H1 (cell line): ENCODE results near the gene HLA-DMB. TPM values are rescaled to one million over a fixed set of nuclear protein-coding genes. Genes with fewer than 3 reads are reported as not detected.
A peak's percentile ranks its signal among the peaks of the same experiment; 100 is the strongest.

Source experiments
- CTCF ChIA-PET: fragments of 300-600 bp; sonication (Branson Sonifier 250); formaldehyde crosslinking; loops from one replicate; lab custom pipeline; 2021; ENCODE audit not compliant: partially characterized antibody; lab: Charles Lee
- POLR2A ChIA-PET: fragments of 300-600 bp; sonication (Branson Sonifier 250); formaldehyde crosslinking; loops from one replicate; lab custom pipeline; 2021; ENCODE audit warnings: inconsistent platforms; ENCODE audit not compliant: partially characterized antibody; lab: Charles Lee
- DNase-seq, 2 experiments: peaks; one replicate each; pipeline versions ENCODE4 v3.0.0 to v3.0.0-alpha.2; 2010 to 2022; ENCODE audit warnings: low spot score in 2 of 2, low read depth in 1 of 2, mixed read lengths in 1 of 2
- FAIRE-seq: peaks from 2 replicates; lab custom pipeline; 2011; peaks lifted over from hg19 to GRCh38; lab: Jason Lieb, UNC
- H2AFZ ChIP-seq: 2 replicates; pipeline ENCODE4 v1.8.1; 2012; ENCODE audit warnings: low read length, inconsistent platforms
- H2AK5ac ChIP-seq: 2 replicates; pipeline ENCODE4 v1.6.1; 2013; ENCODE audit warnings: low read depth, low read length
- H2BK120ac ChIP-seq: replicated peaks from 2 replicates; pipeline ENCODE3; 2013; ENCODE audit warnings: low read depth, low read length, inconsistent platforms
- H2BK12ac ChIP-seq: 2 replicates; pipeline ENCODE4 v1.6.1; 2013; ENCODE audit warnings: low read depth, low read length
- H2BK15ac ChIP-seq: 2 replicates; pipeline ENCODE4 v1.6.1; 2013; ENCODE audit warnings: low read length
- H2BK20ac ChIP-seq: 2 replicates; pipeline ENCODE4 v1.6.1; 2013; ENCODE audit warnings: low read length
- H2BK5ac ChIP-seq: 2 replicates; pipeline ENCODE4 v1.6.1; 2013; ENCODE audit warnings: low read depth, low read length
- H3K14ac ChIP-seq: 2 replicates; pipeline ENCODE4 v1.6.1; 2013; ENCODE audit warnings: inconsistent platforms; ENCODE audit not compliant: insufficient read length
- H3K18ac ChIP-seq: 2 replicates; pipeline ENCODE4 v1.6.1; 2013; ENCODE audit warnings: low read length; ENCODE audit errors: extremely low read depth
- H3K23ac ChIP-seq: 2 replicates; pipeline ENCODE4 v1.6.1; 2013; ENCODE audit warnings: inconsistent platforms; ENCODE audit not compliant: insufficient read length
- H3K23me2 ChIP-seq: 2 replicates; pipeline ENCODE4 v1.6.1; 2013; ENCODE audit warnings: low read depth, low read length
- H3K27ac ChIP-seq: 2 replicates; pipeline ENCODE4 v1.6.1; 2011; ENCODE audit warnings: low read depth, low read length, inconsistent platforms
- H3K27me3 ChIP-seq, 4 experiments: replicated peaks in 1 of 4; 1 replicate in 1 of 4; 2 replicates in 3 of 4; pipeline versions ENCODE4 v1.6.1 to v1.8.1; 2011 to 2013; ENCODE audit warnings: low read length in 3 of 4, mild to moderate bottlenecking in 3 of 4, inconsistent platforms in 2 of 4, mixed read lengths in 2 of 4, moderate library complexity in 1 of 4; ENCODE audit not compliant: control insufficient read depth in 3 of 4, insufficient read depth in 3 of 4; ENCODE audit errors: extremely low read depth in 1 of 4
- H3K36me3 ChIP-seq, 4 experiments: 2 replicates each; pipeline versions ENCODE4 v1.6.1 to v1.8.1; 2011 to 2013; ENCODE audit warnings: mild to moderate bottlenecking in 4 of 4, low read length in 3 of 4, moderate library complexity in 2 of 4, control low read depth in 1 of 4, inconsistent platforms in 1 of 4; ENCODE audit not compliant: insufficient read depth in 4 of 4, control insufficient read depth in 2 of 4
- H3K4ac ChIP-seq: replicated peaks from 2 replicates; pipeline ENCODE3; 2013; ENCODE audit warnings: low read length, low read depth, mixed read lengths, inconsistent platforms; ENCODE audit not compliant: insufficient read length
- H3K4me1 ChIP-seq, 4 experiments: replicated peaks in 1 of 4; 1 replicate in 1 of 4; 2 replicates in 3 of 4; pipeline versions ENCODE4 v1.6.1 to v1.8.1; 2011 to 2013; ENCODE audit warnings: low read length in 3 of 4, inconsistent platforms in 2 of 4, mixed read lengths in 1 of 4; ENCODE audit not compliant: insufficient read depth in 4 of 4, control insufficient read depth in 3 of 4
- H3K4me2 ChIP-seq, 2 experiments: 2 replicates each; pipeline versions ENCODE4 v1.6.1 to v1.8.1; 2011 to 2013; ENCODE audit warnings: low read depth in 2 of 2, low read length in 2 of 2, control low read depth in 1 of 2, inconsistent platforms in 1 of 2, mild to moderate bottlenecking in 1 of 2; ENCODE audit not compliant: insufficient read depth in 1 of 2
- H3K4me3 ChIP-seq, 4 experiments: fragments of 200-600, 300-600 bp in 1 of 4; sonication (generic), shearing (Covaris generic), sonication (Bioruptor Twin) in 1 of 4; 2 replicates each; pipeline versions ENCODE4 v1.5.1 to v1.8.1; 2011 to 2016; ENCODE audit warnings: low read length in 4 of 4, low read depth in 3 of 4, control low read depth in 2 of 4, inconsistent platforms in 2 of 4, mild to moderate bottlenecking in 2 of 4, mixed read lengths in 1 of 4, moderate library complexity in 1 of 4; ENCODE audit not compliant: insufficient read depth in 2 of 4; ENCODE audit errors: extremely low read depth in 1 of 4
- H3K56ac ChIP-seq: replicated peaks from 2 replicates; pipeline ENCODE3; 2013; ENCODE audit warnings: low read depth, mild to moderate bottlenecking, mixed read lengths, low read length, inconsistent platforms; ENCODE audit not compliant: insufficient read length
- H3K79me1 ChIP-seq: 2 replicates; pipeline ENCODE4 v1.6.1; 2013; ENCODE audit warnings: low read depth, low read length, control low read depth
- H3K79me2 ChIP-seq, 2 experiments: 2 replicates each; pipeline versions ENCODE4 v1.6.1 to v1.8.1; 2012 to 2013; ENCODE audit warnings: low read length in 2 of 2, mild to moderate bottlenecking in 2 of 2, inconsistent platforms in 1 of 2; ENCODE audit not compliant: insufficient read depth in 2 of 2, control insufficient read depth in 1 of 2
- H3K9ac ChIP-seq, 4 experiments: replicated peaks in 1 of 4; 1 replicate in 1 of 4; 2 replicates in 3 of 4; pipeline versions ENCODE4 v1.6.1 to v1.8.1; 2011 to 2013; ENCODE audit warnings: low read depth in 3 of 4, low read length in 3 of 4, control low read depth in 2 of 4, mild to moderate bottlenecking in 2 of 4, moderate library complexity in 2 of 4, inconsistent platforms in 1 of 4; ENCODE audit errors: extremely low read depth in 1 of 4
- H3K9me3 ChIP-seq, 2 experiments: 2 replicates each; pipeline versions ENCODE4 v1.6.1 to v1.8.1; 2012 to 2013; ENCODE audit warnings: mild to moderate bottlenecking in 2 of 2, moderate library complexity in 2 of 2, control low read depth in 1 of 2, inconsistent platforms in 1 of 2, low read depth in 1 of 2, low read length in 1 of 2, mixed read lengths in 1 of 2; ENCODE audit not compliant: insufficient read depth in 2 of 2
- H4K20me1 ChIP-seq, 2 experiments: replicated peaks in 1 of 2; 2 replicates each; pipeline versions ENCODE3 to v1.8.1; 2011 to 2013; ENCODE audit warnings: inconsistent platforms in 2 of 2, low read length in 2 of 2, mild to moderate bottlenecking in 1 of 2; ENCODE audit not compliant: insufficient read depth in 2 of 2, control insufficient read depth in 1 of 2
- H4K5ac ChIP-seq: 2 replicates; pipeline ENCODE4 v1.6.1; 2013; ENCODE audit warnings: low read length, low read depth, mixed read lengths, inconsistent platforms; ENCODE audit not compliant: insufficient read length
- H4K8ac ChIP-seq: 2 replicates; pipeline ENCODE4 v1.8.0; 2013; ENCODE audit warnings: mild to moderate bottlenecking, moderate library complexity, low read length, inconsistent platforms; ENCODE audit not compliant: insufficient read depth; ENCODE audit errors: extremely low read depth
- H4K91ac ChIP-seq: replicated peaks from 2 replicates; pipeline ENCODE3; 2013; ENCODE audit warnings: low read length, mixed read lengths, inconsistent platforms; ENCODE audit not compliant: insufficient read length
- ASH2L ChIP-seq: fragments of 200-600, 300-600 bp; sonication (generic); IDR thresholded peaks from one replicate; pipeline ENCODE4 v1.7.1; 2017; ENCODE audit warnings: low read length
- CREB1 ChIP-seq: IDR thresholded peaks from 2 replicates; pipeline ENCODE4 v1.6.1; 2012; ENCODE audit warnings: inconsistent platforms
- CTCF ChIP-seq, 3 experiments: IDR thresholded peaks; 1 replicate in 2 of 3; 2 replicates in 1 of 3; pipeline versions ENCODE4 v1.5.1 to v1.6.1; 2011; ENCODE audit warnings: low read length in 3 of 3, mild to moderate bottlenecking in 3 of 3, inconsistent platforms in 2 of 3, low read depth in 1 of 3, moderate library complexity in 1 of 3; ENCODE audit not compliant: insufficient read depth in 1 of 3; ENCODE audit errors: control extremely low read depth in 1 of 3
- KDM4A ChIP-seq: IDR thresholded peaks from one replicate; pipeline ENCODE4 v1.7.1; 2012; ENCODE audit warnings: low read depth, mild to moderate bottlenecking, moderate library complexity, low read length, inconsistent platforms; ENCODE audit not compliant: severe bottlenecking
- KDM5A ChIP-seq: fragments of 200-600 bp; IDR thresholded peaks from 2 replicates; pipeline ENCODE4 v1.7.1; 2012; ENCODE audit warnings: mild to moderate bottlenecking, low read length, inconsistent platforms, mixed read lengths
- MAFK ChIP-seq: IDR thresholded peaks from 2 replicates; pipeline ENCODE4 v1.6.1; 2012; ENCODE audit warnings: low read depth, mild to moderate bottlenecking, improper control_type of control experiment, low read length
- TCF12 ChIP-seq: IDR thresholded peaks from 2 replicates; pipeline ENCODE4 v1.6.1; 2011; ENCODE audit warnings: low read depth, mild to moderate bottlenecking, low read length
- TEAD4 ChIP-seq: IDR thresholded peaks from 2 replicates; pipeline ENCODE4 v1.6.1; 2012; ENCODE audit warnings: low read depth, low read length, inconsistent platforms, mixed read lengths
- WGBS, 2 experiments: shearing (Covaris generic) in 1 of 2; methylation state at CpG; one replicate each; pipeline versions ENCODE4 v1.1.6 to v1.1.7; 2013 to 2015; ENCODE audit warnings: low lambda C conversion rate in 2 of 2, mixed read lengths in 2 of 2, inconsistent platforms in 1 of 2, low coverage in 1 of 2, missing lambda C conversion rate in 1 of 2; ENCODE audit not compliant: insufficient replicate concordance in 2 of 2, insufficient coverage in 1 of 2, insufficient read length in 1 of 2; ENCODE audit errors: extremely low coverage in 1 of 2, missing lambda C conversion rate in 1 of 2; 5-methylcytosine and 5-hydroxymethylcytosine counted together
- long read RNA-seq, 2 experiments: library from RNA in 1 of 2; library from capped mRNA in 1 of 2; stranded (forward); transcript quantifications; one replicate each; pipeline ENCODE4 v2.0.0, GENCODE V29; 2021; ENCODE audit warnings: inconsistent platforms in 1 of 2
- polyA minus RNA-seq, 3 experiments: library from RNA; depleted of rRNA, polyadenylated mRNA; stranded (reverse); fragments of >200 nt; gene quantifications; 1 replicate in 2 of 3; 2 replicates in 1 of 3; pipeline ENCODE4 v1.2.3, GENCODE V29; 2011
- polyA plus RNA-seq, 7 experiments: library from polyadenylated mRNA; depleted of rRNA in 3 of 7; stranded (reverse) in 5 of 7; unstranded in 2 of 7; fragments of >200 nt in 5 of 7; fragments of 200-250 nt in 2 of 7; gene quantifications; 1 replicate in 5 of 7; 2 replicates in 1 of 7; 4 replicates in 1 of 7; pipeline versions ENCODE4 v1.2.1 to v1.2.3, GENCODE V29; 2011 to 2013; ENCODE audit warnings: missing spikeins in 2 of 7, mixed read lengths in 2 of 7
- total RNA-seq: library from RNA; stranded (reverse); fragmentation: NEBNext Ultra II Directional; extraction: Animal tissue kit (Norgen Biotek cat#: 25700); gene quantifications from 2 replicates; pipeline ENCODE4 v1.2.1, GENCODE V29; 2021

HLA-DMB gene
- total RNA-seq (1.3 and 2.7 TPM in 2 replicates), polyA plus RNA-seq (2011; rRNA removed) (3.2 and 4.7 TPM in 2 replicates), polyA minus RNA-seq (2011; rRNA and poly(A)+ RNA removed) (2.2 and 2.5 TPM in 2 replicates)
- polyA plus RNA-seq (2011; cell fraction: cytosol; rRNA removed) = 3.1 TPM
- polyA plus RNA-seq (2011; cell fraction: nucleus; rRNA removed) = 2.7 TPM
- 1.6 to 2.7 TPM (median 2.2 TPM) in 4 replicates for polyA plus RNA-seq (2012, experiment 1 of 2)
- 3.1 TPM for polyA plus RNA-seq (2012, experiment 2 of 2)
- polyA plus RNA-seq (2013, experiment 1 of 2) = 4.2 TPM
- 4.2 TPM for polyA plus RNA-seq (2013, experiment 2 of 2)
- 2.0 TPM for polyA minus RNA-seq (2011; cell fraction: cytosol; rRNA and poly(A)+ RNA removed)
- polyA minus RNA-seq (2011; cell fraction: nucleus; rRNA and poly(A)+ RNA removed) = 1.7 TPM
- long read RNA-seq, experiment 1, partial matches to known transcripts = 0 of 1 reads
- long read RNA-seq, experiment 1, other reads (novel, unspliced or antisense) = 1 of 1 reads
- long read RNA-seq, experiment 2, partial matches to known transcripts = 0 of 1 reads
- long read RNA-seq, experiment 2, other reads (novel, unspliced or antisense) = 0 of 1 reads

- Histone ChIP-seq H2AK5ac (no peak within 1 kb of the TSS), H3K79me2 (no peaks in the 10 kb centered on the region), H4K20me1 (no peaks in the 10 kb centered on the region), H3K56ac (no peak within 1 kb of the TSS), H3K4ac (no peak within 1 kb of the TSS), H3K4me3 (peak within 1 kb of the TSS; percentile 6 to 49 (median 26); a peak in 6 of 8 replicates), H3K9me3 (no peaks in the 10 kb centered on the region), H2AFZ (peak within 1 kb of the TSS; percentile 78), H3K4me1 (peaks cover 0 to 6% (median 1%) of the 10 kb centered on the region in 4 experiments; a peak in 4 of 7 replicates), H3K14ac (no peak within 1 kb of the TSS), H3K79me1 (no peaks in the 10 kb centered on the region), H2BK5ac (no peak within 1 kb of the TSS), H4K5ac (no peak within 1 kb of the TSS), H4K91ac (no peak within 1 kb of the TSS), H3K27ac (no peak within 1 kb of the TSS), H2BK120ac (no peak within 1 kb of the TSS), H3K23me2 (no peaks in the 10 kb centered on the region), H3K9ac (no peak within 1 kb of the TSS; a peak in 1 of 7 replicates), H2BK12ac (no peak within 1 kb of the TSS), H3K18ac (no peak within 1 kb of the TSS), H3K36me3 (no peaks in the 10 kb centered on the region), H4K8ac (no peak within 1 kb of the TSS; the same call in 1 of the 2 replicates), H3K23ac (no peak within 1 kb of the TSS), H3K4me2 (peak within 1 kb of the TSS; percentile 51 to 58), H3K27me3 (no peaks in the 10 kb centered on the region), H2BK20ac (no peak within 1 kb of the TSS), H2BK15ac (no peak within 1 kb of the TSS)
- ChIA-PET CTCF (interaction anchor here (0.9 to 6.0 kb wide), 8 partner anchors 8 to 141 kb away, joined by 3 to 64 read pairs (median 5); partner anchors contain the start of genes HLA-DMA and TAP2), POLR2A (interaction anchor here (0.7 to 4.3 kb wide), 6 partner anchors 10 to 46 kb away, joined by 3 to 45 read pairs (median 8); partner anchors contain the start of genes BRD2 and HLA-DMA)
- WGBS, 2 experiments = 59% methylated on average over 9 of the region's 9 CpGs; no CpG with 5 or more reads in 1 of the 2 experiments
- FAIRE-seq (peak; percentile 65), DNase-seq (peak in 1 of 2 experiments; percentile 62)
- no peak for TF ChIP-seq KDM5A
- TF ChIP-seq KDM4A = no peak
- TF ChIP-seq CTCF (IDR thresholded peaks at IDR 0.05; ENCODE audit: control extremely low read depth in 1 of 3, insufficient read depth in 1 of 3, low read depth in 1 of 3, low read length in 3 of 3) = no peak
- peak; percentile 61; the same call in 1 of the 2 replicates for TF ChIP-seq TEAD4
- no peak for TF ChIP-seq ASH2L
- TF ChIP-seq CREB1 = peak; percentile 96
- TF ChIP-seq MAFK = no peak
- no peak for TF ChIP-seq TCF12
These were observed at the start of gene HLA-DMB for GRCh38 chr6:32940656-32941213. Gene HLA-DMB, minus strand, starts transcription at chr6:32941028. Its CDS starts 221 bp downstream, at chr6:32940807.
